Activated CD4-positive, alpha-beta T cell treated with anti-CD3 and anti-CD28 coated beads, Interleukin-2, amount 50 U/mL, for 24 hours (primary cell): ENCODE results near the gene SCGB1C1.
"Not testable (repeated sequence)": the region's sequence is repeated elsewhere in the genome, so short reads cannot be mapped to it uniquely, and the experiment has no call there.

Experiments
- DNase-seq, 2 donors: peaks; one replicate each; pipeline ENCODE4 v3.0.0-alpha.2; 2020; ENCODE audit warnings: low read depth in 1 of 2, low spot score in 1 of 2

Gene SCGB1C1

DNA sequence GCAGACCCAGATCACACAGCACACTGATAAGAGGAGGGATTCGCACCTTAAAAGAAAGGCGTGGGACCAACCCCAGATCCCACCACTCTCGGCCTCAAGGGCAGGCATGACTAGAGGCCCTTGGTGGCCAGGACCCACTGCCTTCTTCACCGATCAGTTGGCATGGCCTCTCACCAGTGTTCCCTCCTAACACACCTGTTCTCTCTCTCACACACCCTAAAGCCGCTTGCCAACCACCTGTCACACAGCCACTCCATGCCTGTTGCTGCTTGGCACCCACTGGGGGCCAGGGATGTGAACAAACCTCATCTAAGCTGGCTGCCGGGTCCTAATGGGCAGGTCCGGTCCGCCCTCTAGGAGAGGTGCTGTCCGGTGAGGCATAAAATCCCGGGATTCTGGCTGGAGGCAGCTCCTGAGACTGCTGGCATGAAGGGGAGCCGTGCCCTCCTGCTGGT is at the start of gene SCGB1C1:
Gene SCGB1C1, plus strand, starts transcription at position 405 of the 455 bp plus-strand sequence. Its CDS starts 22 bp downstream, at position 427.
- DNase-seq, result not testable (repeated sequence)

DNA sequence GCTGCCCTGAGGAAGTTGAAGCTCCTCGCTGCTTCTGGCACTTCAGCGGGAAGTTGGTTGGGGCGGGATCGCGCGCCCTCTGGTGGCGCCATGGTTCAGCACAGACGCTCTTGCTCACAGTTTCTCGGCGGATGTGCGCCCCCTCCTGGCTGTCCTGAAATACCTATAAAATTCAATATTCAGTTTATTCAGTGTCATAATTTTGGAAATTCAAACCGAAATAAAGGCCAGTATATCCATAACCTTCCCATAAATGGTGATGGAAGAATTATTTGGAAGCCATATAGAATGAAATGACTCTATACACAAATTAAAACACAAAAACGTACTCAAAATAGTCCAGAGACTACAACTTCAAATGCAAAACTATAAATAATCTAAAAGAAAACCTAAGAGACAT is 12.6 kb upstream of the SCGB1C1 start:
- DNase-seq, result not testable (repeated sequence)

DNA sequence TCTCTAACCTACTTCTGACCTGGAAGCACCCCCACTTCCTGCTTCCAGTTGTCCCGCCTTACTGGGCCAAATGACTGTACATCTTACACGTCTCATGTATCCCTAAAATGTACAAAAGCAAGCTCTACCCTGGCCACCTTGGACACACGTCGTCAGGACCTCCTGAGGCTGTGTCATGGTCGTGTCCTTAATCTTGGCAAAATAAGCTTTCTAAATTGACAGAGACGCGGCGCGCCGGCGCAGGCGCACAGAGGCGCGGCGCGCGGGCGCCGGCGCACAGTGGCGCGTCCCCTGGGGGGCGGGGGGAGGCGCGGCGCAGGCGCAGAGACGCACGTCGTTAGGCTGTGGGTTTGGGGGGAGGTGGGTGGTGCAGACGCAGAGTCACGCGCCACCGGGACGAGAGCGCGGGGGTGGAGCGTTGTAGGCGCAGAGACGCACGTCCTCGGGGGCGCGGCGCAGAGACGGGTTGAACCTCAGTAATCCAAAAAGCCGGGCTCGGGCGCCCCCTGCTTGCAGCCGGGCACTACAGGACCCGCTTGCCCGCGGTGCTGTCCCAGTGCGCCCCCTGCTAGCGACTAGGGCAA is 3.6 kb upstream of the SCGB1C1 start:
- DNase-seq, result not testable (repeated sequence)

DNA sequence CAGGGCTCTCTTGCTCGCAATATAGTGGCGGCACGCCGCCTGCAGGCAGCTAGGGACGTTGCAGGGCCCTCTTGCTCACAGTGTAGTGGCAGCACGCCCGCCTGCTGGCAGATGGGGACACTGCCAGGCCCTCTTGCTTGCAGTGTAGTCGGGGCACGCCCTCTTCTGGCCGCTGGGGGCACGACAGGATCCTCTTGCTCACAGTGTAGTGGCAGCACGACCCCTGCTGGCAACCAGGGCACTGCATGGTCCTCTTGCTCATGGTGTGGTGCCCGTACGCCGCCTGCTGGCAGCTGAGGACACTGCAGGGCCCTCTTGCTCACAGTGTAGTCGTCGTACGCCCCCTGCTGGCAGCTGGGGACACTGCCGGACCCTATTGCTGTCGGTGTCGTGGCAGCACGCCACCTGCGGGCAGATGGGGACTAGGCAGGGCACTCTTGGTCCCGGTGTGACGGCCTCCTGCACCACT is 3.0 kb upstream of the SCGB1C1 start:
- not testable (repeated sequence) for DNase-seq

DNA sequence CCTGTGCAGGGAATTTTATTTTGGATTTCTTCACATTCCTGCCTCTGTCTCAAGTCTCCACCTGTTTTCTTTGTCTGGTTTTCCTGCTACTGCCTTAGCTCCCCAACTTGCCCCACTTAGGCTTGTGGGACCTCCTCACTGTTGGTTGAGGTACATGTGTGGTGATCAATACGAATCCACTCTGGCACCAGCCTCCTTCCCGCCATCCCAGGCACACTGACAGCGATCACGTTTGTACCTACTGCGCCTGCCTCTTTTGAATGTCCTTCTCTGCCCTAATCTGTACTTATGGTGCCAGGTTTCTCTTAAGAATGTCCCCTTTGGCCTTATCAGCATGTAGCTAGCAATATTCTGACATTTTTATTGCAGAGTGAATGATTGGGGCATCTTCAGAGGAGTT is 2.3 kb upstream of the SCGB1C1 start:
- not testable (repeated sequence) for DNase-seq

DNA sequence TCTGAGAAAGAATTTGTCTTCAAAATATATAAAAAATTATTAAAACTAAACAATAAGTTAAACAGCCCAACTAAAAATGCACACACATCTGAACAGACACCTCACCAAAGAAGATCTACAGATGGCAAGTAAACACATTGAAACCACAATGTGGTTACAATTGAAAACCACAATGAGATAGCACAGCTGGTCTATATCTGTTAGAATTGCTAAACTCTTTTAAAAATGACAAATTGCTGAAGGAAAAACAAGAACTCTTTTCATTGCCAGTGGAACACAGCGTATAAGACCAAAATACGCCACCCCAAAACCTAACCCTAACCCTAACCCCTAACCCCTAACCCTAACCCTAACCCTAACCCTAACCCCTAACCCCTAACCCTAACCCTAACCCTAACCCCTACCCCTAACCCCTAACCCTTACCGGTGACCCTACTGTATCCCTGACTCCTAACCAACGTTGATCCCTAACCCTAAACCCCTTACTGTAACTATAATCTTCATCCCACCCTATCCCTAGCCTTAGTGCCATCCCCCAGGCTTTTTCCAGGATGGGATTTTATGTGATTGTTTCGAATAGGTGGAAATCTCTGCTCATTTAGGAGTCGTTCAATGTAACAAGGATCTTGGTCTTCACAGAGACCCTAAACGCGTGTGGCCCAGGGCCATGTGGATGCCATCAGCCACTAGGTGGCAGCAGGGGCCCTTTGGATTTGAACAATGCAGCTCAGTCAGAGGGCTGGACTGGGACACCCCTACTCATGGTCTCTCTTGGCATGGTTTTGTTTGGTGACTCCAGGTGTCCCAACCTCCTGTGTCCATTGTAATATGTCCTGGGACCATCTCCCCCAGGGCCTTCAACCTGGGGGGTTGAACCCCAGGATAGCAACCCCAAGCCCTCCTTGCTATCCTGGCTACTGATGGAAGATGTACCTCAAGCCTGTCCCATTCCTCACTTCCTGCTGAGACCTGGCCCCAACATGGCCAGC is 1.1 kb upstream of the SCGB1C1 start:
- not testable (repeated sequence) for DNase-seq

DNA sequence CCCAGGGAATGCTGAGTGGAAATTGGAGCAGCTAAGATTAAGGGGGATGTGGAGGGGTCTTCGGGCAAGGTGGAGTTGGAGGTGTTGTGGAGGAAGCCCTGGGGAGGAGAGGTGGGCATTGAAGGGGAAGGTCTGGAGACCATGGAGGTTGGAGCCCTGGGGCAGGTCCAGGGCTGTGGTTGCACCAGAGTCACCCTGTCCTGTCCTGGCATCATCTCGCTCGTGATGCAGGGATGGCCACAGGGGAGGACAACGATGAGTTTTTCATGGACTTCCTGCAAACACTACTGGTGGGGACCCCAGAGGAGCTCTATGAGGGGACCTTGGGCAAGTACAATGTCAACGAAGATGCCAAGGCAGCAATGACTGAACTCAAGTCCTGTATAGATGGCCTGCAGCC is 603 bp downstream of the SCGB1C1 start:
- DNase-seq, result not testable (repeated sequence)

DNA sequence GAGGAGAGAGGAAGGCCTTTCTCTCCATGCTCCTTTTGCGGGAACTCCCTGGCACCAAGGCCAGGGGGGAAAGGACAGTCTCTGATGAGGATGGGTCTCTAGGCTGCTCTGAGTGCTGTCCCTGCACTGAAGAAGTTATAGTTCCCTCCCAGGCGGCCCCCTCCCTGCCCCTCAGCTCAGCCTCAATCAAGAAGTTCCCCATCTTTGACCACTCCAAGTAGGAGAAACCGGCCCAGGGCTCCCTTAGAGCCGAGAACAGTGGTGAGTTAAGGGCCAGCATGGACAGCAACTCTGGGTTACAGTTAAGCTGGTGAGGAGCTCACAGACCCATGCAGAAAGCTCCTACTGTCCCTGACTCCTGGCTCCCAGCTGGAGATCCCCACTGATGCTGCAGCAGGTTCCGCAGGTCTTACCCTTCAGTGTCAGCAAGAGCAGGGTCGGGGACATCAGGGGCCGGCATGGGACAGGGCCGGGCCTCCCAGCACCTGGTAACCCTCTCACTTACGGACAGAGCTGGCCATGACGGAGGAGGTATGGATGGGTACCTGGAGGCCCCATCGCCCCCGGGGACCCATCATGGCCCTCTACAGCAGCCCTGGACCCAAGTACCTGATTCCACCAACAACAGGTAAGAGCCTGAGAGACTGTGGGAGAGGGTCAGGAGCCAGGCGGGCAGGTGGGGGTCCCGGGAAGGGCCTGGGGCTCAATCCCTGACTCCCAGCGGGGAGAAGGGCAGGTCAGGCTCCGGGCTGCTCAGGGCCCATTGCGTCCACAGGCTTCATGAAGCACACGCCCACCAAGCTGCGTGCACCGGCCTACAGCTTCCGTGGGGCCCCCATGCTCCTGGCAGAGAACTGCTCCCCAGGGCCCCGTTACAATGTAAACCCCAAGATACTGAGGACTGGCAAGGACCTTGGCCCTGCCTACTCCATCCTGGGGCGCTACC is 4.2 kb downstream of the SCGB1C1 start:
- DNase-seq, result no peak

DNA sequence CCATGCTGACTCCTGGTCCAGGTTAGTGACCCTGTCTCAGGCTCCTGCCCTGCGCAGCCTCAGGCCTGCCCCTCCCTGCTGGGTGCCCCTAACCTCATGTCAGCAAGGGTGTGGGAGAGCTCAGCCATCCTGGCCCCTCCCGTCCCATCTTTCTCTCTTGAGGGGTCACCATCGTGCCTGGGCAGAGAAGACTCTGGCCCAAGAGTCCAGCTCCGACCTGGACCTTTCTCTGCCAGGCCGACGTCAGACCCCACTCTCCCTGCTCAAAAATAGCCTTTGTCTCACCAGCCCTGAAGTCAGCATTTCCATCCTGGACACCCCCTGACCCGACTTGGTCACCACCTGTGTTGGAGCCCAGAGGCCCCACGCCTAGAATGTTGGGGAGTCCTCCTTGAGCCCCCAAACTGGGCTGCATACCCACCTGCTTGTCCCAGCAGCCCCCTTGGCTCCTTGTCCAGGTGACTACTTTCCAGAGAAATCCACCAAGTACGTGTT is 4.9 kb downstream of the SCGB1C1 start:
- no peak for DNase-seq

DNA sequence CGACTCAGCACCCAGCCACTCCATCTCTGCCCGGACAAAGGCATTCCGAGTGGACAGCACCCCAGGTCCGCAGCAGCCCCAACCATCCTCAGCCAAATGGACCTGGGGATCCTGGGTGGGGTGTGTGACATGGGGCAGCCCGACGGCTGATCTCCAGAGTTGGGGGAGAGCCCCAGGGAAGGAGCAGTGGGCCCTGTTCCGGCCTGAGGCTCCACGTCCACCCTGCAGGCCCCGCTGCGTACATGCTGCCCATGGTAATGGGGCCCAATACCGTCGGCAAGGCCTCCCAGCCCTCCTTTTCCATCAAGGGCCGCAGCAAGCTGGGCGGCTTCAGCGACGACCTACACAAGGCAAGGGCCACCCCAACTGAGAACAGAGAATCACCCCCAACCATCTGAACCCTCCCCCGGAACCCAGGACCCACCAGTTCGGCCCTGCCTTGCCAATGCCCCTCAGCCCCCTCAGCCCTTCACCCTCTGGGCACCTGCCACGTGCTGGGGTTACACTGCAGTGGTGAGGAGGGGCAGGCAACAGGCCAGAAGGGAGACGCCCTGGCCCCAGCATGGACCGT is 5.4 kb downstream of the SCGB1C1 start:
- no peak for DNase-seq

DNA sequence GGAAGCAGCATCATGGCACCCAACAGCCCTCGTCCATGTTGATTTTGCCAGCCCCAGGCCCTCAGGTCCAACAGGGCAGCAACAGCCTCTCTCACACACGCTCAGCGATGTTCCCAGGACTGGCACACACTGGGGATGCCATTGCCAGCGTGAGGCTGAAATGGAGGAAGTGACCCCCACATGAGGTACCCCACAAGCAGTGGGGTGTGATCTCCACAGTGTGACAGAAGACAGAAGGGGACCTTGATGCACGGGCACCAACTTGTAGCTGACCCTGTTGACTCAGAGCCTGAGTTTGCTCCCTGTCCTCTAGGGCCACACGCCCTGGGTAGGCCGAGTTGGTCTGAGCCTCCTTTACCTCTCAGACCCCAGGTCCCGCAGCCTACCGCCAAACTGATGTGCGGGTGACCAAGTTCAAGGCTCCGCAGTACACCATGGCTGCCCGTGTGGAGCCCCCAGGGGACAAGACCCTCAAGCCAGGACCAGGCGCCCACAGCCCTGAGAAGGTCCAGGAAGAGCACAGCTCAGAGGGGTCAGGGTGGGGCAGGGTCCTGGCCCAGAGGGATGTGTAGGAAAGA is 6.2 kb downstream of the SCGB1C1 start:
- no peak for DNase-seq

DNA sequence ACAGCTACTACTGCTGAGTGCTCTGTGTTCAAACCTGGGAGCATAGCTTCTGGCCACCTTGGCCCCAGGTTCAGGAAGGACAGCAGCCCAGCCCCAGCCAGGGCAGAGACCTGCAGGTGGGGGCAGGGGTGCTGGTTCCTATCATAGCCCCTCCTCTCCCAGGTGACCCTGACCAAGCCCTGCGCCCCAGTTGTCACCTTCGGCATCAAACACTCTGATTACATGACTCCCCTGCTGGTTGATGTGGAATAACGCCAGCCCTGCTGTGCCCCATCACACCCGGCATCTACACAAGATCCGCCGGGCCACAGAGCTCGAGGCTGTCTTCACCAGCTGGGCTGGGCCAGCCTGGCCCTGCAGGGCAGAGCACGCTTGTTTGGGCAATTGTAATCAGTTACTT is 6.9 kb downstream of the SCGB1C1 start:
- no peak for DNase-seq

DNA sequence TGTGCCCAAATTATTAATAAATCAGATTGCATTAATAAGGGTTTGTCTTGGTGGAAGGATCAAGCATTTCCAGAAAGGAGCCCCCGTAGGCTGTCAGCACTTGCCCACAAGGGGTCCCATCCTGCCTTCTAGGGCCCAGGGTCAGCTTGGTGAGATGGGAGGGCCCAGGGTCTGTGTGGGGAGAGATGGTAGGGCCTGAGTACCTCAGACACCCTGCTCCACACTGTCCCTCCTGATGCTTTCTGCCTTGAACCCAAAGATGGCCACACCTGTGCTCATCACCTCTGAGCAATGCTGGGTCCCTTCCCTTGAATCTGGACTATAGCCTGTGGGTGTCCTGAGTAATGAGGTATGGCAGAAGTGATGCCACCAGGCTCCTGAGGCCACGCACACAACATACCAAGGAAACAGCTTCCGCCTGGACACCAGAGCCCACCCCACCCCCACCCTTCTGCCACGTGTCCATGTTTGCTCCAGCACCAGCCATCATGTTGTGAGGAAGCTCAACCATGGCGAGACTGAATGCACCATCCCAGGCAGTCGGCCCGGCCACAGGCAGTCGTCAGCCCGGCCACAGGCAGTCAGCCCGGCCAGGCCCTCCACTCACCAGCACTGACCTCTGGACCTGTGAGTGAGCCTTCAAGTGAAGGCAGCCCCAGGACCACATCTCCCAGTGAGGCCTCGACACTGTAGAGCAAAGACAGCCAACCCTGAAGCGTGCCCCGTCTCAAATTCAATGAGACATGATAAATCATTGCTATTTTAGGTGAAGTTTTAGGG is 7.5 kb downstream of the SCGB1C1 start:
- no peak for DNase-seq

DNA sequence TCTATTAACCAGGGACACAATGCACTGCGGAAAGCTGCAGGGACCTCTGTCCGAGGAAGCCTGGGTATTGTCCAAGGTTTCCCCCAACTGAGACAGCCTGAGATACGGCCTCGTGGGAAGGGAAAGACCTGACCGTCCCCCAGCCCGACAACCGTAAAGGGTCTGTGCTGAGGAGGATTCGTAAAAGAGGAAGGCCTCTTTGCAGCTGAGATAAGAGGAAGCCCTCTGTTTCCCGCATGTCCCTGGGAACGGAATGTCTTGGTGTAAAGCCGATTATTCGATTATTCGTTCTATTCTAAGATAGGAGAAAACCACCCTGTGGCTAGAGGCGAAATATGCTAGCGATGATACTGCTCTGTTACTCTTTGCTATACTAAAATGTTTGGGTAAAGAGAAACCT is 9.1 kb downstream of the SCGB1C1 start:
- no peak for DNase-seq

DNA sequence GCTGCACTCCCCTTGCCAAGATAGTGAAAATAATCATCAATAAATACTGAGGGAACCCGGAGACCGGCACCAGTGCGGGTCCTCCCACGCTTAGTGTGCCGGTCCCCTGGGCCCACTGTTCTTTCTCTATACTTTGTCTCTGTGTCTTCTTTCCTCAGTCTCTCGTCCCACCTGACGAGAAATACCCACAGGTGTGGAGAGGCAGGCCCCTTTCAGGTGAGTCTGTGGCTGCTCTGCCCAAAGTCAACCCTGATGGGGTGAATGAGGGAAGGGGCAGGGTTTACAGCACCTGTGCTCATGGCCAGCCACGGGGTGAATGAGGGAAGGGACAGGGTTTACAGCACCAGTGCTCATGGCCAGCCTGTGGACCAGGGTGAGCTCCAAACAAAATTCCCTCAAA is 9.6 kb downstream of the SCGB1C1 start:
- DNase-seq, result no peak

DNA sequence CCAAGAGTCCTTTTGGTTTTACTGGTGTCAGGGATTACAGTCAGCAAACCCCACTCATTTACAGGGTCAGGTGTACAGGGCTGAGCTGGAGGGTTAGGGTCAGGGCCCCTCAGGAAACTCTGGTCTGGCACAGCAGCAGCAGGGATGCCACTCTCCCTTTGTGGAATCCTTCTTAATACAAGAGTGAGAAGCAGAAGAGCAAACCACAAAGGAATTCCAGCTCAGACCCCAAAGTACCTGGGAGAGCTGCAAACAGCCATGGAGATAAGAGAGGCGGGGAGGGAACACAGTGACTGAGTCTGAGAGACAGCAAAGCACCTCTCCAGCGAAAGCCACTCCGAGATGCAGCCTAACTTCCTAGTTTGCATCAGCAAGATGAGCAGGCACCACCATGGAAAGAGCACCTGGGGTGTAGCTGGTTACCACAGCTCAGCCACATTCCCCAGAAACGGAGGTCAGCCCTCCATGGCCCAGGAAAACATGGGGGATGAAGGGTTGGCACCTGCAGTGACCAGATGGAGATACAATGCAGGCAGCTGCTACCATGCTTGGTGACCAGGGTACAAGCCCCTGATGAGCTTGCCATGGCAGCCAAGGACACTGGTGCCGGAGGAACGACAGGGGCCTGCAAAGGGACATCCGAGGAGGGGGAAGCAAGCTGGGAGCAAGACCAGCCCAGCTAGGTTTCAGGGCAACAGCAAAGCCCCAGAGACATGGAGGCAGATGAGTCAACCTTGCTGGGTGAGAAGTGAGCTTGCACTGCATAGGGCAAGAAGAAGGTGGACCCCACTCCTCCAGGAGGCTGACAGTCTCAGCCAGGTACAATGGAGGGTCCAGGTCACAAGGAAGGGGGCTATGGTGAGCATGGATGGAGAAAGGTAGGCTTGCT is 10.4 kb downstream of the SCGB1C1 start:
- DNase-seq, result no peak

DNA sequence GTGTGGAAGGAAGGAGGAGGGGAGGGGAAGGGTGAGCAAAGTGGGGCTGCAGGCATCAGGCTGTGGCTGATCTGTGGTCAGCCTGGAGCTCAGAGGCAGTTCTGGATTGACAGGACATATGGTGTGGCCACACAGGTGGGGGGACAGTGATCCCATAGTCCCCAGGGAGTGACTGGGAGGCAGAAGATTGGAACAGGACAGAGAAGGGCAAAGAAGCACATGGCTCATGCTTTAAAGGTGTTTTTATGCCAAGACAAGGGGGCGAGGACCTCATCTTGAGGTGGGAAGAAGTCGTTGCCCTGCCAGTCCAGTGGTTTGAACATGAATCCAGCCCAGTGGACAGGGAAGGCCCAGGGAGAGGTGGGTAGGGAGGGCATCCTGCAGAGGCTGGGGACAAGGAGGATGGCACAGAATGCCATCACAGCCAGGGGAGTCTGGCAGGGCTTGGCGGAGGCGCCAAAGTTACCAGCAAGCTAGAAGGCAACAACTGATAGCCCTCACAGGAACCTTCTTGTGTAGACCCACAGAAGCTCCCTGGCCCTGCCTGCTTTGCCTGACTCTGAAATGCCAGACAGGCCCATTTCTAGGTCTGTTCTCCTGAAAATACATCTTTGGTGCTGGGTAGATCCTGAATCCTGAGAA is 11.2 kb downstream of the SCGB1C1 start:
- DNase-seq, result no peak

DNA sequence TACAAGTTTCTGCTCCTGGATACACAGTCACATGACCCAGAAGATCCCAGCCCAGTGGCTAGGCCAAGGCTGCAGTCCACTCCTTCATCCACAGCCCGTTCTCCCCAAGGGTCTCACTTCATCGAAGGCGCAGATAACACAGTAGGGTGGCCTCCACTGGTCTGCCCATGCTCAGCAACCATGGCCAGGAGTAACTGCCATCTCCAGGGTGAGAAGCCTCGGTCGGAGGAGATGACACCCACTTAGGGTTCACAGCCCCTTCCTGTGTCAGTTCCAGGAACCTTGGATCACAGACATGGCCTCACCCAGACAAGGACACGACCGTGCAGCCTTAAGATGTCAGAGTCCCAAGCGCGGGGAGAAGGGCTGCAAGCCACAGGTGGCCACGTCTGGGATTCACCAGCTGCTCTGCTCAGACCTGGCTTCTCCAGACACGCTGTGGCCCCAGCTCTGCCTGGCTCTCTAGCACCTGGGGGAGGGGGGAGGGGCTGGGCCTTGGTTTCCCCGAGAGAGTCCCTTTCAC is 11.8 kb downstream of the SCGB1C1 start:
- no peak for DNase-seq
